HTR-8/SVneo (cell line): ENCODE results near the gene YAF2.
A peak's percentile ranks its signal among the peaks of the same experiment; 100 is the strongest.
"Not testable (repeated sequence)": the region's sequence is repeated elsewhere in the genome, so short reads cannot be mapped to it uniquely, and the experiment has no call there.

Experiments used
- DNase-seq: peaks from one replicate; pipeline ENCODE4 v3.0.0; 2011; ENCODE audit warnings: low spot score, mixed read lengths; ENCODE audit not compliant: insufficient read length
- FAIRE-seq: peaks from 2 replicates; lab custom pipeline; 2011; peaks lifted over from hg19 to GRCh38; lab: Jason Lieb, UNC

The YAF2 gene

DNA sequence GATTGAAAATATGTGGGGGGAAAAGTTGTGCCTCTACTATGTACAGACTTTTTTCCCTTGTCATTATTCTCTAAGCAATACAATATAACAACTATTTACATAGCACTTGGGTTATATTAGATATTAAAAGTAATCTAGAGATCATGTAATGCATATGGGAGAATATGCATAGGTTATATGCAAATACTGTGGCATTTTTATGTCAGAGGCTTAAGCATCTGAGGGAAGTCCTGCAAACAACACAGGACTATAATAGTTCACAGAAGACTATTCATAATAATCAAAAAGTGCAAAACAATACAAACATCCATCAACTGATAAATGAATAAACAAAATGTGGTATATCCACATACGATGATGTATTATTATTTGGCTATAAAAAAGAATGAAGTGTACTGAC is 33.7 kb downstream of the YAF2 start:
- FAIRE-seq: no peak
- DNase-seq: no peak

DNA sequence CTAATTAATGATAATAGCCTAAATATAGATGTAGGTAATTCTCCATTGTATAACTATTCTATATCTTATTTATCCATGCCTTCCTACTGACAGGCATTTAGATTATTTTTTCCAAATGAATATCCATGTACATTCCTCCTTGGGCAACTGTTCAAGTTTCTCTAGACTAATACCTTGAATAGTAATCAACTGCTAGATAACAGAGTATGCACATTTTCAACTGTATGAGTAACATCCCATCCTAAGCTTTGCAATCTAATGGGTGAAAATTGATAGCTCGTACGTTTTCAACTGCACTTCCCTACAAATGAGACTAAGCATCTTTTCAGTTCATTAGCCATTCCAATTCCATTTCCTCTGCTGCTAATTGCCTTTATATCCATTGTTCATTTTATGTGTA is 37.0 kb downstream of the YAF2 start:
- DNase-seq (no peak), FAIRE-seq (no peak)

DNA sequence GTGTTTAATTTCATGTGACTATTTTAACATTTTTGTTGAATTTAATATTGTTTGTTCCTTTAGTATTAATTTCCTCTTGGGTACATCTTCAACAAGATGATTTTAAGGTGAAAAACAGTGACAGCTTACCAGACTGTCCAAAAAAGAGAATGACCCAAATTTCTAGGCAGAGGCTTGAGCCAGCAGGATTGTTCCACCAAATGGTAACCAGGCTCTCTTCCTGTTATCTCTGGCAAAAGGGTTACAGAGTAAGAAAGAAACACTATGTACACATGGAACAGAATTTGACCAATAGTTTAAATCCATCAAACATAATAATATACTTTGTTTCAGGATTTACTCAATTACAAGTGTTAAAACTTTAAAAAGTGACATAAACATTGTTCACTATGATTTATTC is 39.0 kb downstream of the YAF2 start:
- DNase-seq: no peak
- no peak for FAIRE-seq

DNA sequence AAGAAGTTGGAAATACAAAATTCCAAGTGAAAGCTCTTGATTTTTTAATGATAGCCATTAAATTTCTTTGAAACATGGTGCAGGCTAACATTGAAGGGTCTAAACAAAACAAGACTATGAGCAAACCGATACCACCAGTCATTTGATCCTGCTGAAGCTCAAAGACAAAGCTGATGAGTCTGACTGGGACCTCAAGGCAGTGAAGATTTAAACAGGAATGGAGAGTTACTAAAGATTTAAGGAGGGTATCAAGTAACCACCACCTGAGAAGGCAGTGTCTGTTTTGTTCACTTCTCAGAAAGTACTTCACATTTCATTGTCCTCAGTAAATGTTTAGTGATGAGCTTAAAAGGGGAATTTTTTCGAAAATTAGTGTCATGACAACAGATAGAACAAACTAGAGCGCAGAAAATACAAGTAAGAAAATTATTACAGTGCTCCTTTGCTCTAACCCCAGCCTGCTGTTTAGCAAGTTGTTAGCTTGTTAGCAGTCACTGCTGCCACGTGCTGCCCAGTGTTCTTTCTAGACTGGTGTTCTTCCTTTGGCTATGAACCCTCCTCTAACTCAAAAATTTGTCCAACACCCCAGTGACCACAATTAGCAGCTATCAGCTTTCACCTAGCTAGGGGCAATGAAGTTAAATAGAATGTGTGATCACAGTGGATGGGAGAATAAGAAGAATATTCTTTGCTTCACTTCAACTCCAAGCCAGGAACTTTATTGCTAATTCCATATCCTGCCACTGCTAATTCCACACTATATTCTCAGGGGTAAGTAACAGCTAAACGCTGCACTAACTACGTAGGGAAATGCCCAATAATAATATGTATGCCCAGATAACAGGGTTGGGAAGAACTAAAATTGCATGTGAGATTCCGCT is 41.1 kb downstream of the YAF2 start:
- FAIRE-seq (no peak), DNase-seq (no peak)

DNA sequence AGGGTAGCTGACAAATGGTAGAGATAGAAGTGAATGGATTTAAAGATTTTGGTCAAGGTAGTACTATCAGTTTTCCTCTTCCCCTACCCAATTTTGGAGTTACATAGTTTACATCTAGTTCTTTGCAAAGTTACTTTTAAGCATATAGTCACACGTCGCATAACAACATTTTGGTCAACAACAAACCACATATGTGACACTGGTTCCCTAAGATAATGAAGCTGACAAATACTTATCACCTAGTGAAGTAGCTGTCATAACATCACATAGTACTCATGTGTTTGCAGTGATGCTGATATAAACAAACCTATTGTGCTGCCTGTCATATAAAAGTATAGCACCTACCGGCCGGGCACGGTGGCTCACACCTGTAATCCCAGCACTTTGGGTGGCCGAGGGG is 45.4 kb downstream of the YAF2 start:
- DNase-seq (no peak), FAIRE-seq (peak; percentile 33)

DNA sequence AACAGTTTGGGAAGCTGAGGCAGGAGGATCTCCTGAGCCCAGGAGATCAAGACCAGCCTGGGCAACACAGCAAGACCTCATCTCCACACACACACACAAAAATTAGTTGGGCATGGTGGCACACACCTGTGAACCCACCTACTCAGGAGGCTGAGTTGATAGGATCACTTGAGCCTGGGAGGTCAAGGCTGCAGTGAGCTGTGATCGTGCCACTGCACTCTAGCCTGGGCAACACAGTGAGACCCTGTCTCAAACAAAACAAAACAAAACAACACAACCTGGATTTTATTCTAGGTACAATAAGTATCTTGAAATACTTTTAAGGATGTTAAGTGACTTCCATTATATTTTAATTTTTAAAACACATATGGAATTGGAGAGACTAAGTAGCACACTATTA is 45.8 kb downstream of the YAF2 start:
- no peak for DNase-seq
- no peak for FAIRE-seq

DNA sequence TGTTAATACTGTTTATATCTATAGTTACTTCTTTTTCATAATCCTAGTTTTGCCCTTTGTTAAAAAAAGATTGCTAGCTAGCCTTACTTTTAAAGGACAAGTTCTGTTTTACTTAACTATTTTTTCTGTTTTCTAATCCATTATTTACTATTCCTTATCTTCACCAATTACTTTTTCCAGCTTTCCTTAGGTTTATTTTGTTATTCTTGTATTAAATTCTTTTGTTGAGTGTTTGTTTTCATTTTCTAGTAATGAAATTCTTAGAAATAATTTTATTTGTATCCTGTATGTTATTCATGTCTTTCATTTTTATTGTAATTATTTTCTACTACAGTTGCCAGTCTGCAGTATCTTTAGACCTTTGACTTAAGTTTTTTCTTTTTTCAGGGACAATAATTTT is 47.7 kb downstream of the YAF2 start:
- no peak for DNase-seq
- FAIRE-seq: no peak

DNA sequence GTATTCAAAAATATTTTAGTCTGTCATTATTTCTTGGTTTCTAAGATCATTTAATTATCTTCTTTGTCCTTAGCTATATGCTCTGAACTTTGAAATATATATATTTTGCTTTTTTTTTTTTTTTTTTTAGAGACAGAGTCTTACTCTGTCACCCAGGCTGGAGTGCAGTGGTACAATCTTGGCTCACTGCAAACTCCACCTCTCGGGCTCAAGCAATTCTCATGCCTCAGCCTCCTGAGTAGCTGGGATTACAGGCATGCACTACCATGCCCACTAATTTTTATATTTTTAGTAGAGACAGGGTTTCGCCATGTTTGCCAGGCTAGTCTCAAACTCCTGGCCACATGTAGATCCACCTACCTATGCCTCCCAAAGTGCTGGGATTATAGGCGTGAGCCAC is 49.8 kb downstream of the YAF2 start:
- FAIRE-seq, DNase-seq: not testable (repeated sequence)

DNA sequence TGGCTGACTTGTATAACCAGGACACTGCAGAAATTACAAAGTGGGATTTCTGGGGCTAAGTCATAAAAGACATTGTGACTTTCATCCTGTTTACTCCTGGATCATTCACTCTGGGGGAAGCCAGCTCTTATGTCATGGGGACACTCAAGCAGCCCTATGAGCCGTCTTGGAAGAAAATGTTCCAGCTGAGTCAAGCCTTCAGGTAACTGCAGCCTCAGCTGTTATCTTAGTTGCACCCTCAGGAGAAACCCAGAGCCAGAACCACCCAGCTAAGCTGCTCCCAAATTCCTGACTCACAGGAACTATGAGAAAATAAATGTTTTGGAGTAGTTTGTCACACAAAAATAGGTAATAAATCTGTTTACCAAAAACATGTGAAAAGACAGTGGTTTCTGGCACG is 50.2 kb downstream of the YAF2 start:
- FAIRE-seq: no peak
- DNase-seq: no peak

DNA sequence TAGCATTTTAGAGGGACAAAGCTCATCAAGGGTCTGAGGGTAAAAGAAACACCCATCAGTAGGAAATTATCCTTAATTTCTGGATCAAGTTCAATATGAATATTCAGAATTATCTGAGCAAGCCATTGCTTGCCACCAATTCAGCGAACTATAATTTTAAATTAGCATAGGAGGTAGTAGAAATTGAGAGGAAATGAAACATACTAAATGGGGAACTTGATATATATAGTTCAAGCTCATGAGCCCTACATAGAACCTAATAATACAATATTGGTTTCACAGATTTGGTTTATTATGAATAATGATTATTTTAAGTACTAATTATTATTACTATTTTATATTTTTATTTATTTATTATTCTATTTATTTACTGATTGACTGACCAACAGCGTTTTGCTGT is 51.3 kb downstream of the YAF2 start:
- FAIRE-seq (no peak), DNase-seq (no peak)

DNA sequence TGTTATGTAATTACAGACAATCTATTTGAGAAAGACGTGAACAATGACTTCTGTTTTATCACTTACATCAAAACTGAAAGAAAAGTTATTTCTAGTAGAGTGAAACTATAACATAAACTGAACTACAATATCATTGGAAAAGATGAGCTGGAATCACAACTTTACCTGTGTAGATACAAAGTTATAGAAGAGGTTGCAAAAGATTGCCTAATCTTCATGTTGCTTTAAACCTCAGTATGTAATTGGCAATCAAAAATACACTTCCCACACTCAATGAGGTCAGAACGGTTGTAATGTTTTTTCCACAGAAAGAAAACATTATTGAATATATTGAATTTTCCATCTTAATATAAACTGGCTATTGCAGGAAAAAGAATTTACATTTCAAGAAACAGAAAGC is 55.7 kb downstream of the YAF2 start:
- no peak for DNase-seq
- FAIRE-seq: no peak

DNA sequence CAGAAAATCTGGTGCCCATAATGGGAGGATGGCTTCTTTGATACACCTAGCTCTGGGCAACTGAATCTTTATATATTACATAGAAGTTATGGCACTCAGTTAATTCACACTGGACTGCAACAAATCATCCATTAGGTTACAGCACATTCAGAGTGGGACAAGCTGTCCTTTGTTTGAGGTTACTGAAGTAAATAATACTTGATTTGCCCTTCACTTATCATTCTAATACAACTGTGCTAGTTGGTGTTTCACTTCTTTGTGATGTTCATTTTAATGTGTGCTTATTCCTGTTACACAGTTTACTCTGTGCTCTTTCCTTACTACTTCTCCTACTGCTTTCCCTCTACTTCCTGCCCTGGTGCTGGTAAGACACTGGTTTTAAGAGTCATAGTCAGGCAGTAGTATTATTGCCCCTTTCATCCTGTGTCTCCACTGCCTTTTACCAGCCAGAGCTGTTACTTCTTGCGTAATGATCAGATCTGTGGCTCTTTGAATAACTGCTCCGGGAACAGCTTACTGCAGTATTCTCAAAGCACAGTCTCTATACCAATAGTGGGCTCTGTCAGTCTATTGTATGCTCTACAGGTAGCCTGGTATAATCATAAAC is 57.0 kb downstream of the YAF2 start:
- no peak for FAIRE-seq
- no peak for DNase-seq

DNA sequence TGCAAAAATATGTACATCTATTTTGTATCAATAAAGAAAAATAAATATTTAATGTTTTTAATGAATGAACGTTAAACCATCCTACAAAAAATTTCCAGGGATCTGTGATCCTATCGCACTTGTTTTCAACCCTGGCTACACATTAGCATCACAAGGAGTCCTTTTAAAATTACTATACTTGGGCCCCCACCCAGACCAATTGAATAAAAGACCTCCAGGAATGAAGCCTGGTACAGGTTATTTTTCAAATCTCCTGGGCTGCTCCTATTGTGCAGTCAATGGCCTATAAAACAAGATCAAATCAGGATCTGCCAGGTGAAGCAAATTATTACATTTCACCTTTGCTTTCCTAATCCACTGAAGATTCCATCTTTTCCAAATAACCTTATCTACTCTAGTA is 59.9 kb downstream of the YAF2 start:
- DNase-seq (no peak), FAIRE-seq (no peak)

DNA sequence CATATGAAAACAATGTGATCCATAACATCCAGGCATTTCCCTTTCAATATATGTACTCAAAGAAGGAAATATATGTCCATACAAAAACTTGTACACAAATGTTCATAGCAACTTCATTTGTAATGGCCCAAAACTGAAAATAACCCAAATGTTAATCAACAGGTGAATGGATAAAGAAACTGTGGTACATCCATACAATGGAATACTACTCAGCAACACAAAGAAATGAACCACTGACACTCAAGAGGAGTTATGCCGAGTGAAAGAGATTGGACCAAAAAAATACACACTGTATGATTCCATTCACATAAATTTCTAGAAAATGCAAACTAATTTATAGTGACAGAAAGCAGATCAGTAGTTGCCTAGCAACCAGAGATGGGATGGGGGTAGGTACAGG is 63.1 kb downstream of the YAF2 start:
- DNase-seq: no peak
- no peak for FAIRE-seq

DNA sequence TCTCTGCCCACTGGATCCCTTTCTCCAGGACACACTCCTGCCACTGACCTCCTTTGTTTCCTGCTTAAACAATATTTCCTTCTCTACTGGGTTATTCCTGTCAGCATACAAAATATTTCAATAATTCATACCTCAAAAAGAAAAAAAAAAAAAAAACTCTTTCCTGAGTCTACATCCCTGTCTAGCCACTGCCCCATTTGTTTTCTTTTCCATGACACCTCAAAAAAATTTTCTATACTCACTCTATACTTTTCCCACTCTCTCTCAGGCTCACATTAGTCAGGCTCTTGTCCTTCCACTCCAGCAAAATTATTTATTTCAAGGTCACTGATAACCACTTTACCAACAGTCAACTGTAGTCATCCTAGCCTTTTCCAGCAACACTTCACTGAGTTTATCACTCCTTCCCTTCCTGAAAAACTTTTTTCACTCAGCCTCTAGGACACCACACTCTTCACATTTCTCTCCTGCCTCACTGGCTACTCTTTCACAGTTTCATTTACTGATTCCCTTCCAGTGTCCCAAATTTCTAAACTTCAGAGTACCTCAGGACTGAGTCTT is 64.0 kb downstream of the YAF2 start:
- no peak for DNase-seq
- FAIRE-seq: no peak

DNA sequence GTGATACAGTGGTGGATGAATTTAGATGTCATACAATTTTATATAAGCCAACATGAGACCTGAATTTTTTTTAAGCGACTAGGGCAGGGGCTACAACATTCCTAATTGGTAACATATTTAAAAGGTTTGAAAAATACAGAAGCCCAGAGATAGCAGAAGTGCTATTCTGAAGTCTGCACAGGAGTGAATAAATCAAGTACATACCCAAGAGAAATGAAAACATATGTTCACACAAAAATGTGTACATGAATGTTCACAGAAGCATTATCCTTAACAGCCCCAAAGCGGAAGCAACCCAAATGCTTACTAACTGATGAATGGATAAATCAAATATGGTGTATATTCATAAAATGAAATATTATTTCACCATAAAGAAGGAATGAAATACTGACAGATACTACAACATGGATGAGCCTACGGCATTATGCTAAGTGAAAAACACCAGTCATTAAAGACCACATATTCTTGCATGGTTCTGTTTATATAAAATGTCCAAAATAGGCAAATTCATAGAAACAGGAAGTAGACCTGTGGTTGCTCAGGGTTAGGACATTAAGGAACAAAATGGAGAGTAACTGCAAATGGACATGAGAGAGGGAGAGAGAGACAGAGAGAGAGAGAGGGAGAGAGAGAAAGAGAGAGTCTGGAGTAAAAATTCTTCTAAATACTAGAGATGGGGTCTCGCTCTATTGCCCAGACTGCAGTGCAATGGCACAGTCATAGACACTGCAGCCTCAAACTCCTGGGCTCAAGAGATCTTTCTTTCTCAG is 65.4 kb downstream of the YAF2 start:
- FAIRE-seq (no peak), DNase-seq (no peak)

DNA sequence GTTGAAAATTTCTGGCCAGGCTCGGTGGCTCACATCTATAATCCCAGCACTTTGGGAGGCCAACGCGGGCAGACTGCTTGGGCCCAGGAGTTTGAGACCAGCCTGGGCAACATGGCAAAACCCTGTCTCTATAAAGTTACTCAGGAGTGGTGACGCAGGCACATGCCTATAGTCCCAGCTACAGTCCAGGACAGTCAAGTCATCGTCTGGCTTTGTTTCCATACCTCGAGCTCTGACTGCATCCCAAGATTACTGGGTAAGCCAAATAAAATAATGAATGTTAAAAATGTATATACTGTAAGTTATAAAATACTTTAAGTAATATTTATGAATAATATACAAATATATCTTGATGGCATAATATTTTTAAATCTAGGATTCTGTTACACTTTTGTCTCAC is 70.3 kb downstream of the YAF2 start:
- FAIRE-seq (no peak), DNase-seq (no peak)

DNA sequence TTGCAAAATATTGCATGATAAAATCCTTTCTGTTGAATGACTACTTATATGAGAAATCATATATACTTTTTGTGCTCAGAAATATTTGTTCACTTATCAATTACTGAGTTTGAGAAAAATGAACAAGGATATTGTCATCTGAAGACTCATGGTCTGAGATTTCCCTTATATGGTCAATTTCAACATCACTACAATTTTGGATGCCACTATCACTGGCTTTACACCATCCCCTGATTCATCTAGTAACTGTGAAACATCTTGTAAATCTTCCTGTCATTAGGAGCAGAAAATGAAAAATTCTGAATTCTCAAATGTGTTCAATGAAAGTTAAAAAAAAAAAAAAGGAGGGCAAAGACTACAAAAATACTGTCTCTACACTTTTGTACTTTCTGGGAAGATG is 71.5 kb downstream of the YAF2 start:
- FAIRE-seq (no peak), DNase-seq (no peak)

DNA sequence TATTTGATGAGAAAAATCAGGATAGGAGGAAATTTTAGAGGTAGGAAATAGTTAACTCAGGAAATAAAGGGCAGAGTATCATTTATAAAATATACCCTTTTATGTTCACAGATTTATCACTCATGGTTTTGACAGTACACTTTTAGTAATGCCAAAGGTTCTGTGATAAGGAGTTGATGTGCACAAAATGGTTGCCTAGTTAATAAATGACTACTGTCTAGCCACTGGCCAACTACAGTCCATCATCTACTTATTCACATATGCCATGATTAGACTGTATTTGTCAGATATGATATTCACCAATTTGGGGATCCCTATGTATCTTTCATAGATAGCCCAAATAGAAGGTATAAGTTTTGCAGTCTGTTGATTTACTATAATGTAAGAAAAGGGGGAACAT is 74.1 kb downstream of the YAF2 start:
- FAIRE-seq (no peak), DNase-seq (no peak)

DNA sequence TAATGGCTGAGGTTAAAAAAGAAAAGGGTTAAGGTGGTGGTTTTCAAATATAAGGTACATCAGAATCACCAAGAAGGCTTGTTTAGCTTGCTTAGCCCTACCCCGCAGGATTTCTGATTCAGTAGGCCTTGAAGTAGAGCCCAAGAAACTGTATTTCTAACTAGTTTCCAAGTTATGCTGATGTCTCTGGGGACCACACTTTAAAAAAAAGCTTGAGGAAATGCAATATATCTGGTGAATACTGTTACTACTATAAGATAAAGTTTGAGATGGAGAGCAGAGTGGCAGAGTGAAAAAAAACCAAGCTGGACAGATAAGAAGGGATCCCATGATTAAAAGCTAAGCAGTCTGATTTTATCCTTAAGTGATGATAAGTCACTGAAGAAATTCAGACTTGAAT is 75.1 kb downstream of the YAF2 start:
- FAIRE-seq (no peak), DNase-seq (no peak)

DNA sequence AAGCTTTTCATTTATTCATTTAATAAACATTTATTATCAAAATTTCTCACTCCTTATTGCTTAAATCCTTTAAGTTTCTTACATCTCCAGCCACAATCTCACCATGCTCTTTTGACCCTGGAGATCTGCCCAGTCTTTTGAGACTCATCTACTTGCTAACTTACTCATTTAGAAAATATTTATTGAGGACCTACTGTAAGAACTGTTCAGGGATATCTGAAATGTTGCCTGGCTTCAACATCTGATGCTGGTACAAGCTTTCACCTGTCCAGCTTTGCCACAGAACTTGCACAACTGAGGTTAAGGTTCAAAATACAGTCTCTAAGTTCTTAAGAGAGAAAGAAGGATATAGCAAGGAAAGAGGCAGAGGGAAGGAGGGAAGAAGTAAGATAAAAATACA is 75.9 kb downstream of the YAF2 start:
- DNase-seq: no peak
- FAIRE-seq: no peak
